H1 (cell line): ENCODE results near the gene KRT1.
"Not testable (repeated sequence)": the region's sequence is repeated elsewhere in the genome, so short reads cannot be mapped to it uniquely, and the experiment has no call there.

Experiments
- BRCA1 ChIP-seq: IDR thresholded peaks from 2 replicates; pipeline ENCODE4 v1.6.1; 2012; ENCODE audit warnings: low read depth, low read length, improper control_type of control experiment
- CBX5 ChIP-seq: fragments of 300-800, 300-1000 bp; sonication (generic); IDR thresholded peaks from 2 replicates; pipeline ENCODE4 v1.7.1; 2016; ENCODE audit warnings: antibody characterized with exemption, low read length, low read depth
- HDAC6 ChIP-seq: IDR thresholded peaks from one replicate; pipeline ENCODE4 v1.7.1; 2012; ENCODE audit warnings: low read depth, mild to moderate bottlenecking, inconsistent platforms, low read length, moderate library complexity
- POLR2A ChIP-seq, 2 experiments: IDR thresholded peaks; 1 replicate in 1 of 2; 2 replicates in 1 of 2; pipeline ENCODE4 v1.6.1; 2011; ENCODE audit warnings: low read depth in 2 of 2, low read length in 2 of 2, mild to moderate bottlenecking in 2 of 2; ENCODE audit errors: control extremely low read depth in 1 of 2
- RAD21 ChIP-seq, 2 experiments: IDR thresholded peaks in 1 of 2; conservative IDR thresholded peaks in 1 of 2; 2 replicates each; pipeline ENCODE4 v1.6.1; 2011; ENCODE audit warnings: low read depth in 2 of 2, low read length in 2 of 2, improper control_type of control experiment in 1 of 2, inconsistent platforms in 1 of 2, mild to moderate bottlenecking in 1 of 2, moderate library complexity in 1 of 2
- SIN3A ChIP-seq, 2 experiments: IDR thresholded peaks in 1 of 2; conservative IDR thresholded peaks in 1 of 2; 2 replicates each; pipeline ENCODE4 v1.6.1; 2011 to 2012; ENCODE audit warnings: low read length in 2 of 2, improper control_type of control experiment in 1 of 2, low read depth in 1 of 2, mild to moderate bottlenecking in 1 of 2
- TEAD4 ChIP-seq: IDR thresholded peaks from 2 replicates; pipeline ENCODE4 v1.6.1; 2012; ENCODE audit warnings: low read depth, low read length, inconsistent platforms, mixed read lengths
- ZNF274 ChIP-seq: IDR thresholded peaks from 2 replicates; pipeline ENCODE4 v1.7.0; 2012; ENCODE audit warnings: low read length, borderline replicate concordance; ENCODE audit errors: extremely low read depth
- TF ChIP-seq, protein P1 (sequence below), 3 experiments: IDR thresholded peaks; 1 replicate in 2 of 3; 2 replicates in 1 of 3; pipeline versions ENCODE4 v1.5.1 to v1.6.1; 2011; ENCODE audit warnings: low read length in 3 of 3, mild to moderate bottlenecking in 3 of 3, inconsistent platforms in 2 of 3, low read depth in 1 of 3, moderate library complexity in 1 of 3; ENCODE audit not compliant: insufficient read depth in 1 of 3; ENCODE audit errors: control extremely low read depth in 1 of 3

DNA sequence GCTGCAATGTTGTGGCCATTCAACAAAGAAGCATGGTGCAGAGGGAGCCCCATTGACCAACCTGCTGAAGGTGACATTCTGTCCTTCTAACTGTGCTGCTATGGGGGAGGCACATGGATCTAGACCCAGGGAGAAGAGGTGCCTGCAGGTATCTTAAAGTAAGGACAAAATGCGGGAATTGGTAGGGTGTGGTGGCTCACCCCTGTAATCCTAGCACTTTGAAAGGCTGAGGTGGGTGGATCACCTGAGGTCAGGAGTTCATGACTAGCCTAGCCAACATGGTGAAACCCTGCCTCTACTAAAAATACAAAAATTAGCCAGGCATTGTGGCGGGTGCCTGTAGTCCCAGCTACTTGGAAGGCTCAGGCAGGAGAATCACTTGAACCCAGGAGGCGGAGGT lies 10.3 kb downstream of the KRT1 start:
- TF ChIP-seq, protein P1, sequence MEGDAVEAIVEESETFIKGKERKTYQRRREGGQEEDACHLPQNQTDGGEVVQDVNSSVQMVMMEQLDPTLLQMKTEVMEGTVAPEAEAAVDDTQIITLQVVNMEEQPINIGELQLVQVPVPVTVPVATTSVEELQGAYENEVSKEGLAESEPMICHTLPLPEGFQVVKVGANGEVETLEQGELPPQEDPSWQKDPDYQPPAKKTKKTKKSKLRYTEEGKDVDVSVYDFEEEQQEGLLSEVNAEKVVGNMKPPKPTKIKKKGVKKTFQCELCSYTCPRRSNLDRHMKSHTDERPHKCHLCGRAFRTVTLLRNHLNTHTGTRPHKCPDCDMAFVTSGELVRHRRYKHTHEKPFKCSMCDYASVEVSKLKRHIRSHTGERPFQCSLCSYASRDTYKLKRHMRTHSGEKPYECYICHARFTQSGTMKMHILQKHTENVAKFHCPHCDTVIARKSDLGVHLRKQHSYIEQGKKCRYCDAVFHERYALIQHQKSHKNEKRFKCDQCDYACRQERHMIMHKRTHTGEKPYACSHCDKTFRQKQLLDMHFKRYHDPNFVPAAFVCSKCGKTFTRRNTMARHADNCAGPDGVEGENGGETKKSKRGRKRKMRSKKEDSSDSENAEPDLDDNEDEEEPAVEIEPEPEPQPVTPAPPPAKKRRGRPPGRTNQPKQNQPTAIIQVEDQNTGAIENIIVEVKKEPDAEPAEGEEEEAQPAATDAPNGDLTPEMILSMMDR (IDR thresholded peaks at IDR 0.05; ENCODE audit: control extremely low read depth in 1 of 3, insufficient read depth in 1 of 3, low read depth in 1 of 3, low read length in 3 of 3) = not testable (repeated sequence)
- not testable (repeated sequence) for TF ChIP-seq TEAD4; POLR2A (IDR thresholded peaks at IDR 0.05; ENCODE audit: control extremely low read depth in 1 of 2, low read depth in 2 of 2, low read length in 2 of 2); RAD21 (IDR thresholded peaks at IDR 0.05 in 1 of 2, conservative IDR thresholded peaks at IDR 0.05 in 1 of 2; ENCODE audit: low read depth in 2 of 2, low read length in 2 of 2); ZNF274; SIN3A (conservative IDR thresholded peaks at IDR 0.05 in 1 of 2, IDR thresholded peaks at IDR 0.05 in 1 of 2; ENCODE audit: low read depth in 1 of 2, low read length in 2 of 2); BRCA1; HDAC6; CBX5
